ENCODE data around the gene FALEC. TPM values are rescaled to one million over a fixed set of nuclear protein-coding genes. Genes with fewer than 3 reads are reported as not detected.

Gene FALEC
- total RNA-seq (2014; rRNA removed; shearing (Covaris generic)) = 2.2 TPM in 1 of 2 replicates, not detected in the other

GRCh38 chr1:150515328-150516049 is at the start of gene FALEC:
FALEC (plus strand) TSS chr1:150515752.
- DNase-seq (ENCODE audit: low spot score) = peak; percentile 98
- in situ Hi-C loops (cut with HindIII; ENCODE audit: low sequenced_read_pairs) = no loop called here

GRCh38 chr1:150466964-150467363 is 48.6 kb upstream of the FALEC start:
- in situ Hi-C loops (cut with HindIII; ENCODE audit: low sequenced_read_pairs) = no loop called here
- DNase-seq (ENCODE audit: low spot score) = no peak

GRCh38 chr1:150469291-150469690 is 46.3 kb upstream of the FALEC start:
- in situ Hi-C loops (cut with HindIII; ENCODE audit: low sequenced_read_pairs) = no loop called here
- no peak for DNase-seq (ENCODE audit: low spot score)

GRCh38 chr1:150472601-150473200 is 42.9 kb upstream of the FALEC start:
- in situ Hi-C loops (cut with HindIII; ENCODE audit: low sequenced_read_pairs) = no loop called here
- DNase-seq (ENCODE audit: low spot score) = no peak

- no peak for DNase-seq (ENCODE audit: low spot score)
- in situ Hi-C loops (cut with HindIII; ENCODE audit: low sequenced_read_pairs) = no loop called here
These were observed 41.9 kb upstream of the FALEC start for GRCh38 chr1:150473659-150474058.

GRCh38 chr1:150474869-150475268 is 40.7 kb upstream of the FALEC start:
- no peak for DNase-seq (ENCODE audit: low spot score)
- in situ Hi-C loops (cut with HindIII; ENCODE audit: low sequenced_read_pairs) = no loop called here

GRCh38 chr1:150476754-150477153 is 38.8 kb upstream of the FALEC start:
- in situ Hi-C loops (cut with HindIII; ENCODE audit: low sequenced_read_pairs) = no loop called here
- no peak for DNase-seq (ENCODE audit: low spot score)

GRCh38 chr1:150477320-150477719 is 38.2 kb upstream of the FALEC start:
- in situ Hi-C loops (cut with HindIII; ENCODE audit: low sequenced_read_pairs) = no loop called here
- no peak for DNase-seq (ENCODE audit: low spot score)

- in situ Hi-C loops (cut with HindIII; ENCODE audit: low sequenced_read_pairs) = no loop called here
- DNase-seq (ENCODE audit: low spot score) = no peak
These were observed 37.8 kb upstream of the FALEC start for GRCh38 chr1:150477733-150478132.

GRCh38 chr1:150479370-150479769 is 36.2 kb upstream of the FALEC start:
- DNase-seq (ENCODE audit: low spot score) = no peak
- in situ Hi-C loops (cut with HindIII; ENCODE audit: low sequenced_read_pairs) = no loop called here

- no peak for DNase-seq (ENCODE audit: low spot score)
- in situ Hi-C loops (cut with HindIII; ENCODE audit: low sequenced_read_pairs) = no loop called here
These were observed 35.6 kb upstream of the FALEC start for GRCh38 chr1:150479927-150480352.

GRCh38 chr1:150484431-150484830 is 31.1 kb upstream of the FALEC start:
- no peak for DNase-seq (ENCODE audit: low spot score)
- in situ Hi-C loops (cut with HindIII; ENCODE audit: low sequenced_read_pairs) = no loop called here

GRCh38 chr1:150484861-150485260 is 30.7 kb upstream of the FALEC start:
- no peak for DNase-seq (ENCODE audit: low spot score)
- in situ Hi-C loops (cut with HindIII; ENCODE audit: low sequenced_read_pairs) = loop anchor here (5.0 kb wide), 1 partner anchor 42 kb away; no protein-coding TSS in a partner anchor

- peak; percentile 99 for DNase-seq (ENCODE audit: low spot score)
- in situ Hi-C loops (cut with HindIII; ENCODE audit: low sequenced_read_pairs) = loop anchor here (5.0 kb wide), 1 partner anchor 40 kb away; no protein-coding TSS in a partner anchor
These were observed 28.4 kb upstream of the FALEC start, which contains the start of gene TARS2 for GRCh38 chr1:150486966-150487762. TARS2 (plus strand) TSS chr1:150487419; CDS start chr1:150487451, 32 bp downstream.

GRCh38 chr1:150487763-150488115 is 27.8 kb upstream of the FALEC start:
- in situ Hi-C loops (cut with HindIII; ENCODE audit: low sequenced_read_pairs) = loop anchor here (5.0 kb wide), 1 partner anchor 40 kb away; no protein-coding TSS in a partner anchor
- no peak for DNase-seq (ENCODE audit: low spot score)

GRCh38 chr1:150493175-150493574 is 22.4 kb upstream of the FALEC start:
- in situ Hi-C loops (cut with HindIII; ENCODE audit: low sequenced_read_pairs) = loop anchor here (10.0 kb wide), 1 partner anchor 108 kb away; no protein-coding TSS in a partner anchor
- DNase-seq (ENCODE audit: low spot score) = no peak

GRCh38 chr1:150498342-150498741 is 17.2 kb upstream of the FALEC start:
- DNase-seq (ENCODE audit: low spot score) = no peak
- in situ Hi-C loops (cut with HindIII; ENCODE audit: low sequenced_read_pairs) = loop anchor here (10.0 kb wide), 1 partner anchor 114 kb away; no protein-coding TSS in a partner anchor

GRCh38 chr1:150505431-150505830 is 10.1 kb upstream of the FALEC start:
- in situ Hi-C loops (cut with HindIII; ENCODE audit: low sequenced_read_pairs) = no loop called here
- no peak for DNase-seq (ENCODE audit: low spot score)

- in situ Hi-C loops (cut with HindIII; ENCODE audit: low sequenced_read_pairs) = no loop called here
- no peak for DNase-seq (ENCODE audit: low spot score)
These were observed 7.4 kb upstream of the FALEC start, which contains the start of gene ECM1 for GRCh38 chr1:150507912-150508864. ECM1 (plus strand) TSS chr1:150508109; CDS start chr1:150508210, 101 bp downstream.

Measured in G401 (cell line).